MG63 (cell line): Measurements from ENCODE around the gene CXCR4. TPM values are rescaled to one million over a fixed set of nuclear protein-coding genes. Genes with fewer than 3 reads are reported as not detected.

ENCODE experiments used
- DNase-seq: peaks from one replicate; pipeline ENCODE4 v3.0.0-alpha.2; 2020
- H3K27me3 ChIP-seq: fragments of 250-450 bp; sonication (Bioruptor Pico); 2 replicates; pipeline ENCODE4 v1.5.1; 2020; ENCODE audit warnings: mild to moderate bottlenecking, moderate library complexity
- H3K36me3 ChIP-seq: fragments of 250-450 bp; sonication (Bioruptor Pico); 2 replicates; pipeline ENCODE4 v1.5.1; 2020; ENCODE audit warnings: mild to moderate bottlenecking, moderate library complexity
- H3K4me3 ChIP-seq: fragments of 250-450 bp; sonication (Bioruptor Pico); 2 replicates; pipeline ENCODE4 v1.5.1; 2020; ENCODE audit warnings: mild to moderate bottlenecking, moderate library complexity
- H3K9me3 ChIP-seq: fragments of 250-450 bp; sonication (Bioruptor Pico); 2 replicates; pipeline ENCODE4 v1.5.1; 2020; ENCODE audit warnings: mild to moderate bottlenecking, moderate library complexity
- total RNA-seq: library from RNA; depleted of rRNA; stranded (reverse); fragments of >200 nt; shearing (Covaris generic); gene quantifications from 2 replicates; pipeline ENCODE4 v1.2.3, GENCODE V29; 2014; ENCODE audit warnings: low replicate concordance

Gene CXCR4
- total RNA-seq, 1 experiment from 2014 or later: not detected

DNA sequence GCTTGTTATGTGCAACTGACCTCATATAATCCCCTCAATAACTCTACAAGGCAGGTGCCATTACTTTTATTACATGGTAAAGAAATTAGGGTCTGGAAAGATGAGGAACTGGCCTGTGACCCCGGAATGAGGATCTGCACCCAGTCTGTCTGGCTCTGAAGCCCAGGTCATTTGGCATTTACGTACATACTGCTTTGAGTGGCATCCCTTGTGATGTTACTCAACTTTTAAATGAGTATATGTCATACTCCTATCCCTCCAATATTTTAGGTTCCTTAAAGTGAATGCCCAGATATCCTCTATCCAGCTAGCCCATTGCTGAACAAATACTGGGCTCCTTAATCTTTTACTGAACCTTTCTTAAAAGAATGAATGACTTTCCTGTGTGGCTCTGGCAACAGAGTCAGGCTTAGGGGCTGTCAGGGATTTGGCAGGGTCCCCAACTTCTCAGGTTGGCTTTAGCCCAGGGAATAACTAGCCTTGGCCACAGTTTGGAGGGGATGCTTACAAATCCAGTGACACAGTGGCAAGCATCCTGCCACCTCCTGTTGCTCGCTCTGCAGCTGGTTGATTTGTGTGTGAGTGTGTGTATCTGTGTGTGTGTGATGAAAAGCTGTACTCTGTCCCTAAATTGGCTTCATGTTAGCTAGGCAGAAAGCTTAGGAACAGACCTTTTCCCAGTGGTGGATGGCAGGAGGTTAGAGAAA, 3.4 kb upstream of the CXCR4 start:
- Histone ChIP-seq H3K36me3 (no peaks in the 10 kb centered on the region), H3K27me3 (peaks cover 42% of the 10 kb centered on the region), H3K4me3 (no peak overlapping the region), H3K9me3 (no peaks in the 10 kb centered on the region)
- DNase-seq: no peak

DNA sequence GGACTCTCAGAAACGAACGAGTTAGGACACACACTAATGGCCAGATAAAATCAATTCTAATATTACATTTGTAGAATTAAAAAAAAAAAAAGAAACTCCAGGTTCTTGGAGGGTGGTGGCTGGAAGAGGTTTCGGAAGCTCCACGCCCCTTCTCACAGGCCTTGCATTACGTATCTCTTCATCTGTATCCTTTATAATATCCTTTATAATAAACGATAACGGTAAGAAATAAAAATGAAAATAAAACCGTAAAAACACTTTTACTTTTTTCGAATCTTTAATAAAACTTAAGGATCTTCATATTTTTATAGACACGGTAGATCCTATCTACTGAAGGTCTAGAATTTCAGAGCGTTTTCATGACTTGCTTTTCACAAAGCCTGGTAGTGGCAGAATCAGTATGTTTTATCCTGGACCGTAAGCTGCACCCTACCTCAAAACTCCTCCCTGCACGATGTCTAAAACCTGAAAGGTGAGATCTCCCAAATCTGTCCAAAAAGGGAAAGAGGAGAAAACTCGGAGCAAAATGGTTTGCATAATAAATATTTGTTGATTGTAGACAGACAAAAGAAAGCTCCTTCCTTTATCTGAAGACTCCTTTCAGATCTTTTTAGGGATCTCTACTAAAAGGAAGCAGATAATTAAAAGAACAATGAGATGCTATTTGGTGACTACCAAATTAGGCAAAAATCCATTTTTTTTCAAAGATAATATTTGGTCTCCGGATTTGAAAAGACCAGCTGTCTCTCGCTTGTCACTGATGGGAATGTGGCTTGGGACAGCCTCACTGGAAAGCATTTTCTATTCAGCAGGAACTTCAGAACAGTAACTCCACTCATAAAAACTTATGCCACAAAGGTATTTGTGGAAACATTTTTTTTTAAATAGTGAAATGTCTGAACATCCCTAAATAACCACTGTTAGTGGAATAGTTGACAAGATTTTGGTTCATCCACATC, 2.0 kb upstream of the CXCR4 start:
- DNase-seq: no peak
- peaks cover 51% of the 10 kb centered on the region for H3K27me3 ChIP-seq
- H3K36me3 ChIP-seq: no peaks in the 10 kb centered on the region
- H3K9me3 ChIP-seq: no peaks in the 10 kb centered on the region
- no peak overlapping the region for H3K4me3 ChIP-seq

DNA sequence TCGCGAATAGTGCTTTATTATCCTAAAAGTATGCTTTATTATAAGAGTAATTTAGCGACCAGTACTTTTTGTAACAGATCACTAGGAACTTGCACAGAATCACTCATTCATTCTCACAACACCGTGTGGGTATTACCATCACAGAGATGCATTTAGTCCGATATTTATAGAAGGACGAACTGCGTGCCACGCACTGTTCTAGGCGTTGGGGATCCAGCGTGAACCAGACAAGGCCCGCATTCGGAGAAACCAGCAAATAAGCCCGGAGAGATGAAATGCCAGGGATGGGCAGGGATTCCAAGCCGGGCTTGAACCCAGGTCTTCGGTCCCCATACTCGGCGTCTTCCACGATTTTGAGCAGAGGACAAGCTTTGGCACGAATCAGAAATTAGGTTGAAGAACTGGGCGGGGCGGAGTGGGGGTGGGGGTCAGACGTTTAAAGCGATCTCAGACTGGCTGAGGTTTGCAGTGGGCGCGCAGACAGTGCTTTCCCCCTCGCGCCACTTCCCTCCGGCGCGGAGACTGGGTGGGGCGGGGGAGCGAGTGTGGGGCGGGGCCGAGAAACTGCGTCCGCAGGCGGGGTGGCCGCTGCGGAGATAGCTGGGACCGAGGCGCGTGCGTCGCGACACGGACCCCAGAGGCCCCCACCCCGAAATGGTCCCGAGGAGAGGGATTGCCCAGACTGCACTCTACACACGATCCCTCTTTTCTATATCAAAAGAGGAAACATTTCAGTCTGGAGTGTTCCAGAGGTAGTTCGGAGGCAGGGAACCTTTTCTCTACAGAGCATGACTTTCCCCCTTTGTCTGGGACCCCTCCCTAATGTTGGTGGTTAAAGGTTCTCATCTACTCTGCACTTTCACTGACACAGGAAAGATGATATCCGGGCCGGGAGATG, 1.1 kb upstream of the CXCR4 start:
- DNase-seq: peak; percentile 2
- Histone ChIP-seq H3K36me3 (no peaks in the 10 kb centered on the region), H3K27me3 (peaks cover 55% of the 10 kb centered on the region), H3K4me3 (0 out of 2 replicates have a peak overlapping the region, but pooled peaks have one; percentile 11), H3K9me3 (no peaks in the 10 kb centered on the region)

GRCh38 chr2:136117391-136117841, 533 bp downstream of the CXCR4 start:
- peak; percentile 34 for DNase-seq
- Histone ChIP-seq H3K4me3 (peak overlapping the region; percentile 40), H3K27me3 (peaks cover 66% of the 10 kb centered on the region), H3K9me3 (no peaks in the 10 kb centered on the region), H3K36me3 (no peaks in the 10 kb centered on the region)

DNA sequence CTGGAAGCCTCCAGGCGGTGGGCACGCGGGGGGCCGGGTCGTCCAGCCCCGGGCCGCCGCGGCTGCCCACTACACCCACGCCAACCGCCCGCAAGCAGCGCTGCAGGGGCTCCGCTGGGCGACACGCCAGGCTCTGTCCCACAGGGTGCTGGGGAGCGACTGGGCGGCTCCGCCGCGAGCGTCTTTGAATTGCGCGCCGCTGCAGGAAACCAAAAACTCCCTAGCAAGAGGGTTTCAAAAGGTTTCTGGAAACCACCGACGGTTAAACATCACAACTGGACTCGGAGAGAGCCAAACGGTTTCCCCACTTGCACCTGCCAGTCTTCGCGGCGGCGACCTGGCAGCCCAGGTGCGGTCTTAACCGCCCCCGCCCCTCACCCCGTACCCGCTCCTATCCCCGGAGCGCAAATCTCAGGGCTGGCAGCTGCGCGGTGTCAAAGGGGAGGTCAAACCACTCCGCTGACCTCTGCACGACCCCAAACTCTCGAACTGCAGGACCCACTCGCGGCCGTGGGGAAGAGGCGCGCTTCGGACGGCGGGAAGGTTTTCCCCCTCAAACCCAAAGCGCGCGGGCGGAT, 1.0 kb downstream of the CXCR4 start:
- H3K9me3 ChIP-seq: no peaks in the 10 kb centered on the region
- H3K4me3 ChIP-seq: peak overlapping the region; percentile 40
- H3K36me3 ChIP-seq: no peaks in the 10 kb centered on the region
- peak; percentile 31 for DNase-seq
- peaks cover 66% of the 10 kb centered on the region for H3K27me3 ChIP-seq

- Histone ChIP-seq H3K9me3 (no peaks in the 10 kb centered on the region), H3K36me3 (no peaks in the 10 kb centered on the region), H3K4me3 (peak overlapping the region; percentile 40), H3K27me3 (peaks cover 64% of the 10 kb centered on the region)
- DNase-seq: peak; percentile 21
These were observed 1.7 kb downstream of the CXCR4 start for GRCh38 chr2:136116151-136116812.

DNA sequence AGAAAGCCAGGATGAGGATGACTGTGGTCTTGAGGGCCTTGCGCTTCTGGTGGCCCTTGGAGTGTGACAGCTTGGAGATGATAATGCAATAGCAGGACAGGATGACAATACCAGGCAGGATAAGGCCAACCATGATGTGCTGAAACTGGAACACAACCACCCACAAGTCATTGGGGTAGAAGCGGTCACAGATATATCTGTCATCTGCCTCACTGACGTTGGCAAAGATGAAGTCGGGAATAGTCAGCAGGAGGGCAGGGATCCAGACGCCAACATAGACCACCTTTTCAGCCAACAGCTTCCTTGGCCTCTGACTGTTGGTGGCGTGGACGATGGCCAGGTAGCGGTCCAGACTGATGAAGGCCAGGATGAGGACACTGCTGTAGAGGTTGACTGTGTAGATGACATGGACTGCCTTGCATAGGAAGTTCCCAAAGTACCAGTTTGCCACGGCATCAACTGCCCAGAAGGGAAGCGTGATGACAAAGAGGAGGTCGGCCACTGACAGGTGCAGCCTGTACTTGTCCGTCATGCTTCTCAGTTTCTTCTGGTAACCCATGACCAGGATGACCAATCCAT, 2.7 kb downstream of the CXCR4 start:
- Histone ChIP-seq H3K9me3 (no peaks in the 10 kb centered on the region), H3K4me3 (no peak overlapping the region), H3K36me3 (no peaks in the 10 kb centered on the region), H3K27me3 (peaks cover 56% of the 10 kb centered on the region)
- DNase-seq: no peak

DNA sequence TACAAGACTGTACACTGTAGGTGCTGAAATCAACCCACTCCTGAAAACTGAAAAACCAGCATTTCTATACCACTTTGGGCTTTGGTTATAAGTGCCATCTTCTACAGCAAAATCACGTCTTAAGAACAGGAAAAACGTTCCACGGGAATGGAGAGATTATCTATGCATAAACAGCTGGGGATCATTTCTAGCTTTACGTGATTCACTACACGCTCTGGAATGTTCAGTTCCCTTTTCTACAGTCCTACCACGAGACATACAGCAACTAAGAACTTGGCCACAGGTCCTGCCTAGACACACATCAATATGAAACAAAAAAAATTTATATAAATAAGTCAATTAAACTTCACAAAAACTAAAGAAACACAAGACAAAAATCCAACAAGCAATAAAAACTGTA, 3.6 kb downstream of the CXCR4 start:
- Histone ChIP-seq H3K36me3 (no peaks in the 10 kb centered on the region), H3K9me3 (no peaks in the 10 kb centered on the region), H3K4me3 (no peak overlapping the region), H3K27me3 (peaks cover 48% of the 10 kb centered on the region)
- DNase-seq: no peak

DNA sequence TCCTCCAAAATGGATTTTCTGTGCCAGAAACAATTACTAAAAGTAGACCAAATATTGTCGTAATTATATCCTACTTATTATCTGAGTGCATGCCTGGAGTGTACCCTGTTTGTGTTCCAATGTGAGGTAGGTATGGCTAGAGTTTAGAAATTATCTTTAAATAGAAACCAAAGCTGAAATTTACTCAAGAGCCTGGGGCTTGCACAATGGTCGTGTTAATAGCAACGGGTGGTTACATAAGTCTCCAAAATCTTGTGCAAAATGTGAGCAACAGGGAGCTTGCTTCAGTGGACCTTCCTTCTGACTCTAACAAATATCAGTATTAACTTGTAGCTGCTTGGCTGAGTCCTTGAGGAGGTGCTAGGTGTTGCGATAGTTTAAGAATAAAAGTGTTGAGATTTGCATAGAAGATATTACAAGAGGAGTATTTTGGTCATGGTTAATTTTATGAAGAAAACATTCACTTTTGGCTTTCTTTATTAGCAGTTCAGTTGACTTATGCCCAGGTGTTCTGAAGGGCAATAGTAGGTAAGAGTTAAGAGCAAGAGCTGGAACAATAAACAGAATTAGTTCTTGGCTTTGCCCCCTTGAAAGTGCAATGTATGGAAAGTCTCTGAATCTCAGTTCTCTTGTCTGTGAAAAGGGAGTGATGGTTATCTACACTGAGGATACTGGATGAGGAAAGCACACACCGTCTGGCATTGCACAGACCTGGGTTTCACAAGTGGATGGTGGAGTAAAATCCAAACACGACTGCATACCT, 4.6 kb downstream of the CXCR4 start:
- Histone ChIP-seq H3K27me3 (peaks cover 40% of the 10 kb centered on the region), H3K4me3 (no peak overlapping the region), H3K36me3 (no peaks in the 10 kb centered on the region), H3K9me3 (no peaks in the 10 kb centered on the region)
- DNase-seq: no peak

DNA sequence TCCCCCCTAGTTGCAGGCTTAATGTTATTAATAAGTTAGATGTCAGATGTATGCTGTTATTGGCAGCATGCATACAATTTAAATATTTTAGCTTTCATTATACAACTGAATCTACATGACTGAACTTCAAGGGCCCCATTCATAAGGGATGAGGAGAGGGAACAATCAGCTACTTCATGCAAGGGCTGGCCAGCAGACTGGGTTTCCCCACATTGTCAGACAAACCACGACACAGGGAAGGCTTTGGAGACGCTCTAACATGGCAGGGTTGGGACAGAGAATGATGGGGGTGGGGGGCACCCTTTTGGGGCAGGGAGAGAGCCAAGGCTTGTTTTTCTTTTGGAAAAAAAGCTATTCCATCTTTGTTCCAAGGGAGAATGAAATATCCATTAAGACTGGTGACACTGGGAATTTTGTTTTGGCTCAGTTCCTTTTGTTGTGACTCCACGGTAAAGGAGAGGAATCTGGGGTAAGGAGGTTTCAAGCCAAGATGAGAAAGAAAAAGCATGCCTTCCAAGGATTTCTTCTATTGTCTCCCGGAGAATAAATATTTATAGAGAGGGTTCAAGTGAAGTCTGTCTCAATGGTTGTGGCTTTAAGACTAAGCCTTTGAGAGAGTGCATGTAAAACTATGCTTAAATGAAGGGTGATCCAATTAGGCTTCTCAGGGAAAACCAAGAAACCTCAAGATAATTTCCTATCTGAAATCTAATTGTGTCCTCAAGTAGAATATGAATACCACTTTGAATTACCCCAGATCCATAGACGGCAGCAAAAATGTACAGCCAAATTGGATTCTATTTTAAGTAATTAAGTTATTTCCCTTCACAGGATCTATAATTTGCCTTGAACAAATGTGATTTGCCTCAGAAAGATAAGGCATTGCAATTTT, 5.4 kb downstream of the CXCR4 start:
- no peaks in the 10 kb centered on the region for H3K36me3 ChIP-seq
- DNase-seq: no peak
- H3K27me3 ChIP-seq: peaks cover 36% of the 10 kb centered on the region
- no peak overlapping the region for H3K4me3 ChIP-seq
- no peaks in the 10 kb centered on the region for H3K9me3 ChIP-seq

- Histone ChIP-seq H3K9me3 (no peaks in the 10 kb centered on the region), H3K36me3 (no peaks in the 10 kb centered on the region), H3K27me3 (peaks cover 27% of the 10 kb centered on the region), H3K4me3 (no peak overlapping the region)
- DNase-seq: no peak
These were observed 6.2 kb downstream of the CXCR4 start for GRCh38 chr2:136111711-136112110.

- Histone ChIP-seq H3K36me3 (no peaks in the 10 kb centered on the region), H3K9me3 (no peaks in the 10 kb centered on the region), H3K27me3 (peaks cover 18% of the 10 kb centered on the region), H3K4me3 (no peak overlapping the region)
- no peak for DNase-seq
These were observed 7.4 kb downstream of the CXCR4 start for GRCh38 chr2:136110526-136110925.

DNA sequence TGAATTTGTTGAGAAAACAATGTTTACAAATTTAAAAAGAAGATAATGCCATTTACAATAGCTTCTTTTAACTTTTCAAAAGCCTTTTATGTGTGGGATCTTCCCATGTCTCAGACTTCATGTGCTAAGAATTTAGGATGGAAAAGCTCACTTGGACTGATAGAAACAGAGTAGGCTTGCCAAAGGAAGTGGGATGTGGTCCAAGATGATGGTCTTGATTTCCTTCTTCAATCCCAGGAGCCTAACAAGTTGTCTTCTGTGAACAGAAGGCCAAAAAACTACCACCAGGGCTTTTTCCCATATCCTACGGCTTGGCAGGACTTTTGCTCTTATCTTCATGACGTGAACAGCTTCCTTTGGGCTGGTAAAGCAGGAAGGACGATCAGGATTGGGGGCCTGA, 9.5 kb downstream of the CXCR4 start:
- DNase-seq: no peak
- no peaks in the 10 kb centered on the region for H3K9me3 ChIP-seq
- H3K36me3 ChIP-seq: no peaks in the 10 kb centered on the region
- H3K4me3 ChIP-seq: no peak overlapping the region
- peaks cover 6% of the 10 kb centered on the region; the same call in 1 of the 2 replicates for H3K27me3 ChIP-seq
